K562 (cell line): ENCODE data around the gene DRC1. TPM values are rescaled to one million over a fixed set of nuclear protein-coding genes. Genes with fewer than 3 reads are reported as not detected.

ENCODE experiments used
- ATAC-seq: fragments of 200-7000 bp; cut with Tn5 transposase; 3 replicates; pipeline ENCODE4 v1.9.1; 2020; ENCODE audit warnings: moderate library complexity
- BruUV-seq: library from RNA; stranded (reverse); fragments of 400-500 nt; replicated peaks from 2 replicates; lab custom pipeline; 2021; lab: Mats Ljungman, UMichigan
- CTCF ChIA-PET: fragments of 300-600 bp; formaldehyde crosslinking; extraction: SDS; loops from one replicate; lab custom pipeline; 2021; ENCODE audit warnings: low intra/inter-chr PET ratio; lab: Yijun Ruan, JAX
- POLR2A ChIA-PET: fragments of 300-600, 350-650 bp; sonication (Branson Sonifier 250); formaldehyde crosslinking; extraction: SDS; loops from one replicate; lab custom pipeline; 2021; ENCODE audit warnings: antibody characterized with exemption, inconsistent platforms; lab: Yijun Ruan, JAX
- DNase-seq, 4 experiments: peaks; one replicate each; pipeline versions ENCODE4 v3.0.0 to v3.0.0-alpha.2; 2011 to 2018; ENCODE audit warnings: low spot score in 3 of 4, mixed read lengths in 3 of 4; ENCODE audit errors: extremely low read depth in 1 of 4
- FAIRE-seq: peaks from 2 replicates; lab custom pipeline; 2011; peaks lifted over from hg19 to GRCh38; lab: Jason Lieb, UNC
- H2AFZ ChIP-seq: 2 replicates; pipeline ENCODE4 v1.6.0; 2011; ENCODE audit warnings: low read depth, low read length, control low read depth, inconsistent platforms
- H3K27ac ChIP-seq: fragments of 200-600 bp; 3 replicates; pipeline ENCODE4 v1.8.0; 2011; ENCODE audit warnings: low read depth, mild to moderate bottlenecking, control low read depth, inconsistent platforms, low read length, moderate library complexity, mixed read lengths; ENCODE audit errors: extremely low read depth
- H3K27me3 ChIP-seq, 2 experiments: fragments of 300-600 bp in 1 of 2; 2 replicates in 1 of 2; 3 replicates in 1 of 2; pipeline versions ENCODE4 v1.6.0 to v1.8.0; 2011; ENCODE audit warnings: inconsistent platforms in 2 of 2, low read length in 2 of 2, mild to moderate bottlenecking in 1 of 2, mixed read lengths in 1 of 2, moderate library complexity in 1 of 2; ENCODE audit not compliant: control insufficient read depth in 2 of 2, insufficient read depth in 2 of 2
- H3K36me3 ChIP-seq: fragments of 300-600 bp; 3 replicates; pipeline ENCODE4 v1.8.0; 2011; ENCODE audit warnings: mild to moderate bottlenecking, low read length, inconsistent platforms; ENCODE audit not compliant: control insufficient read depth, insufficient read depth
- H3K4me1 ChIP-seq, 2 experiments: fragments of 200-600 bp in 1 of 2; replicated peaks in 1 of 2; 2 replicates in 1 of 2; 3 replicates in 1 of 2; pipeline versions ENCODE4 v1.5.1 to v1.8.0; 2011; ENCODE audit warnings: inconsistent platforms in 2 of 2, low read length in 2 of 2, mild to moderate bottlenecking in 1 of 2, mixed read lengths in 1 of 2, moderate library complexity in 1 of 2; ENCODE audit not compliant: control insufficient read depth in 2 of 2, insufficient read depth in 2 of 2
- H3K4me2 ChIP-seq: 2 replicates; pipeline ENCODE4 v1.6.1; 2011; ENCODE audit warnings: low read length, control low read depth, inconsistent platforms, mixed read lengths; ENCODE audit not compliant: insufficient read depth
- H3K4me3 ChIP-seq: fragments of 200-600 bp; sonication (generic), shearing (Covaris generic); 2 replicates; pipeline ENCODE4 v1.5.1; 2016; ENCODE audit warnings: control low read depth, inconsistent platforms
- H3K79me2 ChIP-seq: fragments of 200-600 bp; 3 replicates; pipeline ENCODE4 v1.8.0; 2011; ENCODE audit warnings: low read length, inconsistent platforms; ENCODE audit not compliant: control insufficient read depth, insufficient read depth
- H3K9ac ChIP-seq, 2 experiments: 2 replicates each; pipeline versions ENCODE4 v1.6.0 to v1.6.1; 2011; ENCODE audit warnings: low read depth in 2 of 2, low read length in 2 of 2, control low read depth in 1 of 2, inconsistent platforms in 1 of 2, mild to moderate bottlenecking in 1 of 2, mixed read lengths in 1 of 2; ENCODE audit not compliant: insufficient read depth in 1 of 2
- H3K9me1 ChIP-seq: one replicate; pipeline ENCODE4 v1.6.0; 2011; ENCODE audit warnings: inconsistent platforms, mild to moderate bottlenecking, low read length, moderate library complexity; ENCODE audit not compliant: control insufficient read depth, insufficient read depth
- H3K9me3 ChIP-seq: replicated peaks from 2 replicates; pipeline ENCODE4 v1.5.1; 2011; ENCODE audit warnings: low read depth, low read length, inconsistent platforms; ENCODE audit not compliant: control insufficient read depth, insufficient read depth
- H4K20me1 ChIP-seq: replicated peaks from 2 replicates; pipeline ENCODE4 v1.6.1; 2011; ENCODE audit warnings: low read length, inconsistent platforms, mixed read lengths; ENCODE audit not compliant: control insufficient read depth, insufficient read depth
- HNRNPL ChIP-seq: fragments of 200-400 bp; formaldehyde crosslinking; IDR thresholded peaks from 2 replicates; pipeline ENCODE4 v1.6.1; 2017; ENCODE audit warnings: low read depth, mild to moderate bottlenecking, low read length
- PCBP1 ChIP-seq: fragments of 200-400 bp; formaldehyde crosslinking; IDR thresholded peaks from 2 replicates; pipeline ENCODE4 v1.6.1; 2018; ENCODE audit warnings: mild to moderate bottlenecking, low read depth, low read length; ENCODE audit not compliant: poor library complexity, severe bottlenecking
- WGBS: fragments of 100-300 bp; shearing (Covaris generic); methylation state at CpG from one replicate; pipeline ENCODE4 v1.1.6; 2016; ENCODE audit warnings: low coverage, mixed read lengths; ENCODE audit not compliant: insufficient coverage; ENCODE audit errors: missing lambda C conversion rate; 5-methylcytosine and 5-hydroxymethylcytosine counted together
- in situ Hi-C: fragments of 300-500 bp; cut with MboI; formaldehyde crosslinking; loops from 4 replicates; pipeline ENCODE4 v1.15.0; 2018; ENCODE audit warnings: inconsistent platforms, mixed read lengths
- intact Hi-C: fragments of 100-400 bp; cut with micrococcal nuclease; formaldehyde crosslinking; loops from 2 replicates; pipeline ENCODE4 v1.14.2; 2022
- polyA plus RNA-seq, 8 experiments: library from polyadenylated mRNA; depleted of rRNA in 4 of 8; stranded (reverse) in 5 of 8; unstranded in 3 of 8; fragments of >200 nt; fragmentation: Nextera tagmentation in 2 of 8; fragmentation: Illumina TruSeq in 1 of 8; extraction: Ambion mirVana in 2 of 8; extraction: Trizol in 1 of 8; gene quantifications; 2 replicates each; pipeline versions ENCODE4 v1.2.1 to v1.2.3, GENCODE V29; 2011 to 2014; ENCODE audit warnings: inconsistent platforms in 1 of 8, missing spikeins in 1 of 8
- total RNA-seq, 7 experiments: library from RNA; depleted of rRNA in 6 of 7; stranded (reverse); fragments of >200 nt in 6 of 7; fragmentation: Illumina TruSeq in 2 of 7; extraction: Trizol in 2 of 7; gene quantifications; 2 replicates each; pipeline versions ENCODE4 v1.2.1 to v1.2.3, GENCODE V29; 2011 to 2021; ENCODE audit warnings: low replicate concordance in 1 of 7
- TF ChIP-seq, protein P1 (sequence below), 2 experiments: fragments of 450-650 bp; formaldehyde crosslinking in 1 of 2; IDR thresholded peaks; 2 replicates each; pipeline versions ENCODE4 v1.4.0 to v1.6.1; 2014 to 2020; ENCODE audit warnings: mild to moderate bottlenecking in 2 of 2, borderline replicate concordance in 1 of 2, low read depth in 1 of 2

Gene DRC1
- total and polyA plus RNA-seq, 9 of the 15 experiments (the other 6 are each of a cell fraction or from before 2014, with no cell fraction given), result 0.07 to 0.10 TPM; not detected in 7

DNA sequence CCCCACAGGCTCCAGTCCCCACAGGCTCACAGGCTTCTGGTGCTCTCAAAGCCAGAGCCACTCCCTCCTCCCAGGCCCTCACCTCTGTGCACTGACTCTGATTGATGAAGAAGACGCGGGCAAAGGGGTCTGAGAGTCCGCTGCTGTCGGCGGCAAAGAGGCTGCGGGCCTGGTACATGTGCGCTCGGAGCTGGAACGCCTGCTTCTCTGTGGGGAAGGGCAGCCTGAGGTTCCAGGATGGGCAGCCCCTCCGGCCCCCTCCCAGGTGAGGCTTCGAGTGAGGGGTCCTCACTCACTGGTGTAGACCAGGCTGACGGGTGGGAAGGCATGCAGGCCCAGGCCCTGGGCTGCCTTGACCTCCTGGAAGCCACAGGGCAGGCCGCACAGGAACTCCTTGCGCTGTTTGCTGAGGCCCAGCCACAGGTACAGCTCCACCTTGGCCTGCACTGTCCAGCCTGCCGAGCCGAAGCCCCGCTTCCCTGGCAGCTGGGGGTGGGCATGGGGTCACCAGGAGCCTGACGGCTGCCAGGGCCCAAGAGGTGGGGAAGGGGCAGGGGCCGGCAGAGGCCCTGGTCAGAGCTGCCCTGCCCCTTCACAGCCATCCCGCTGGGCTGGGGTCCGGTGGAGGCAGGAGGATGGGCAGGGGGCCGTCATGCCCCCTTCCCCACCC, 74.2 kb downstream of the DRC1 start:
- Histone ChIP-seq H3K27ac (no peak overlapping the region), H3K9ac (no peak overlapping the region), H3K4me1 (peaks cover 0 to 48% of the 10 kb centered on the region in 2 experiments; a peak in 2 of 5 replicates), H4K20me1 (peaks cover 5% of the 10 kb centered on the region; the same call in 1 of the 2 replicates), H3K79me2 (no peaks in the 10 kb centered on the region), H2AFZ (no peak overlapping the region), H3K36me3 (no peaks in the 10 kb centered on the region), H3K9me1 (no peaks in the 10 kb centered on the region), H3K4me3 (no peak overlapping the region), H3K4me2 (no peak overlapping the region), H3K27me3 (peaks cover 0 to 5% of the 10 kb centered on the region in 2 experiments; a peak in 1 of 5 replicates), H3K9me3 (no peaks in the 10 kb centered on the region)
- BruUV-seq, result no TSS peak
- intact Hi-C loops (no loop called here), in situ Hi-C loops (no loop called here)
- WGBS, result 55% methylated on average over 13 of the region's 22 CpGs
- DNase-seq (no peak), ATAC-seq (peak; percentile 18; the same call in 2 of the 3 replicates), FAIRE-seq (no peak)
- ChIA-PET POLR2A (interaction anchor here (0.8 to 1.0 kb wide), 2 partner anchors 9 to 33 kb away, joined by 3 to 4 read pairs; no protein-coding TSS in a partner anchor), CTCF (no interaction called here)
- peak; percentile 96 for TF ChIP-seq PCBP1
- TF ChIP-seq, protein P1, sequence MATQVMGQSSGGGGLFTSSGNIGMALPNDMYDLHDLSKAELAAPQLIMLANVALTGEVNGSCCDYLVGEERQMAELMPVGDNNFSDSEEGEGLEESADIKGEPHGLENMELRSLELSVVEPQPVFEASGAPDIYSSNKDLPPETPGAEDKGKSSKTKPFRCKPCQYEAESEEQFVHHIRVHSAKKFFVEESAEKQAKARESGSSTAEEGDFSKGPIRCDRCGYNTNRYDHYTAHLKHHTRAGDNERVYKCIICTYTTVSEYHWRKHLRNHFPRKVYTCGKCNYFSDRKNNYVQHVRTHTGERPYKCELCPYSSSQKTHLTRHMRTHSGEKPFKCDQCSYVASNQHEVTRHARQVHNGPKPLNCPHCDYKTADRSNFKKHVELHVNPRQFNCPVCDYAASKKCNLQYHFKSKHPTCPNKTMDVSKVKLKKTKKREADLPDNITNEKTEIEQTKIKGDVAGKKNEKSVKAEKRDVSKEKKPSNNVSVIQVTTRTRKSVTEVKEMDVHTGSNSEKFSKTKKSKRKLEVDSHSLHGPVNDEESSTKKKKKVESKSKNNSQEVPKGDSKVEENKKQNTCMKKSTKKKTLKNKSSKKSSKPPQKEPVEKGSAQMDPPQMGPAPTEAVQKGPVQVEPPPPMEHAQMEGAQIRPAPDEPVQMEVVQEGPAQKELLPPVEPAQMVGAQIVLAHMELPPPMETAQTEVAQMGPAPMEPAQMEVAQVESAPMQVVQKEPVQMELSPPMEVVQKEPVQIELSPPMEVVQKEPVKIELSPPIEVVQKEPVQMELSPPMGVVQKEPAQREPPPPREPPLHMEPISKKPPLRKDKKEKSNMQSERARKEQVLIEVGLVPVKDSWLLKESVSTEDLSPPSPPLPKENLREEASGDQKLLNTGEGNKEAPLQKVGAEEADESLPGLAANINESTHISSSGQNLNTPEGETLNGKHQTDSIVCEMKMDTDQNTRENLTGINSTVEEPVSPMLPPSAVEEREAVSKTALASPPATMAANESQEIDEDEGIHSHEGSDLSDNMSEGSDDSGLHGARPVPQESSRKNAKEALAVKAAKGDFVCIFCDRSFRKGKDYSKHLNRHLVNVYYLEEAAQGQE (IDR thresholded peaks at IDR 0.05; ENCODE audit: borderline replicate concordance), result no peak
- TF ChIP-seq, protein P1 (CRISPR knock-in tag; IDR thresholded peaks at IDR 0.05; ENCODE audit: low read depth), result no peak
- TF ChIP-seq HNRNPL, result no peak
